Right lobe of liver (tissue), 6 donors: ENCODE data around the gene HM13. TPM values are rescaled to one million over a fixed set of nuclear protein-coding genes. Genes with fewer than 3 reads are reported as not detected.
A peak's percentile ranks its signal among the peaks of the same experiment; 100 is the strongest.

ENCODE experiments used
- ATAC-seq, 4 donors: fragments of 200-7000 bp; cut with Tn5 transposase; one replicate each; pipeline ENCODE4 v1.9.1; 2020; ENCODE audit warnings: mild to moderate bottlenecking in 4 of 4, moderate library complexity in 4 of 4
- DNase-seq, 3 donors: peaks; one replicate each; pipeline ENCODE4 v3.0.0-alpha.2; 2020
- H3K27ac ChIP-seq, 3 donors: fragments of 200-600 bp; one replicate each; pipeline ENCODE4 v1.8.0; 2022
- H3K27me3 ChIP-seq, 2 donors: fragments of 200-600 bp; one replicate each; pipeline ENCODE4 v1.8.0; 2022
- H3K36me3 ChIP-seq, 4 donors: fragments of 200-600 bp; sonication (generic) in 1 of 4; one replicate each; pipeline versions ENCODE4 v1.5.1 to v1.8.0; 2017 to 2022; ENCODE audit warnings: control low read depth in 1 of 4
- H3K4me1 ChIP-seq, 4 donors: fragments of 200-600 bp; sonication (generic) in 1 of 4; one replicate each; pipeline versions ENCODE4 v1.5.1 to v1.8.0; 2017 to 2022; ENCODE audit warnings: control low read depth in 1 of 4
- H3K4me3 ChIP-seq, 3 donors: fragments of 200-600 bp; one replicate each; pipeline ENCODE4 v1.8.0; 2022
- H3K9me3 ChIP-seq, 4 donors: fragments of 200-600 bp; sonication (generic) in 1 of 4; one replicate each; pipeline versions ENCODE4 v1.5.1 to v1.8.0; 2017 to 2022; ENCODE audit warnings: control low read depth in 1 of 4
- CTCF ChIP-seq, 4 donors: fragments of 200-600 bp in 3 of 4; fragments of 450-650 bp in 1 of 4; IDR thresholded peaks; one replicate each; pipeline versions ENCODE4 v1.5.1 to v1.8.0; 2016 to 2022; ENCODE audit warnings: antibody characterized with exemption in 4 of 4, mild to moderate bottlenecking in 2 of 4
- POLR2A ChIP-seq: fragments of 450-650 bp; IDR thresholded peaks from one replicate; pipeline ENCODE4 v1.6.1; 2017; ENCODE audit warnings: antibody characterized with exemption, mild to moderate bottlenecking
- WGBS: methylation state at CpG from one replicate; pipeline ENCODE4 v1.1.6; 2018; ENCODE audit warnings: low coverage, low lambda C conversion rate; ENCODE audit not compliant: insufficient coverage; ENCODE audit errors: missing lambda C conversion rate; 5-methylcytosine and 5-hydroxymethylcytosine counted together
- intact Hi-C, 2 donors: fragments of 100-400 bp; cut with DNase I; formaldehyde crosslinking; loops; one replicate each; pipeline versions ENCODE4 v1.11.2 to v1.14.1; 2022
- total RNA-seq, 6 experiments: library from RNA; depleted of rRNA in 2 of 6; stranded (reverse); fragments of >200 nt in 2 of 6; fragmentation: NEBNext Ultra II Directional in 3 of 6; extraction: Animal tissue kit (Norgen Biotek cat#: 25700) in 3 of 6; gene quantifications; one replicate each; pipeline versions ENCODE4 v1.1.0 to v1.2.4, GENCODE V29; 2016 to 2023
- donor health status: DM: no; HTN: yes; CAD: no.
- donor health status: DM: no; HTN: no; CAD: no.
- donor health status: DM: no; HTN: no; CAD: no.
- donor health status: DM: no; HTN: yes; CAD: no.
- donor health status: DM: no; HTN: yes; CAD: no.

HM13 gene
- total RNA-seq, 6 experiments from 2014 or later, result 78.1 to 141 (median 114) TPM

- H3K4me3 ChIP-seq, result no peak overlapping the region
- H3K27me3 ChIP-seq, result no peaks in the 10 kb centered on the region
- ATAC-seq (no peak), DNase-seq (no peak)
- peaks cover 0 to 6% (median 2%) of the 10 kb centered on the region in 4 donors for H3K4me1 ChIP-seq
- 84% methylated on average over 2 of the region's 2 CpGs for WGBS
- TF ChIP-seq CTCF (IDR thresholded peaks at IDR 0.05) (no peak), POLR2A (no peak)
- no peaks in the 10 kb centered on the region for H3K36me3 ChIP-seq
- H3K27ac ChIP-seq, result no peak overlapping the region
- intact Hi-C loops, result no loop called here
- no peaks in the 10 kb centered on the region for H3K9me3 ChIP-seq
Observed at GRCh38 chr20:31597481-31597855, 83.2 kb downstream of the HM13 start.

GRCh38 chr20:31602431-31602778, 88.2 kb downstream of the HM13 start:
- Histone ChIP-seq H3K4me1 (peaks cover 0 to 27% (median 2%) of the 10 kb centered on the region in 4 donors), H3K27me3 (no peaks in the 10 kb centered on the region), H3K27ac (no peak overlapping the region), H3K36me3 (no peaks in the 10 kb centered on the region), H3K9me3 (no peaks in the 10 kb centered on the region), H3K4me3 (no peak overlapping the region)
- DNase-seq (no peak), ATAC-seq (no peak)
- 75% methylated on average over 4 of the region's 4 CpGs for WGBS
- TF ChIP-seq CTCF (IDR thresholded peaks at IDR 0.05) (no peak), POLR2A (no peak)
- intact Hi-C loops, result no loop called here

- Histone ChIP-seq H3K9me3 (no peaks in the 10 kb centered on the region), H3K4me1 (peaks cover 0 to 32% (median 5%) of the 10 kb centered on the region in 4 donors)
Observed at GRCh38 chr20:31602779-31603441, 88.7 kb downstream of the HM13 start.

GRCh38 chr20:31603822-31604566, 89.8 kb downstream of the HM13 start:
- peak; percentile 62 to 69 (median 65) for ATAC-seq
- TF ChIP-seq CTCF (IDR thresholded peaks at IDR 0.05) (no peak), POLR2A (peak; percentile 86)
- Histone ChIP-seq H3K4me3 (peak overlapping the region; percentile 76 to 96 (median 82)), H3K4me1 (peaks cover 0 to 43% (median 12%) of the 10 kb centered on the region in 4 donors), H3K9me3 (no peaks in the 10 kb centered on the region), H3K36me3 (no peaks in the 10 kb centered on the region), H3K27me3 (no peaks in the 10 kb centered on the region), H3K27ac (peak overlapping the region; percentile 78 to 81 (median 79))
- 19% methylated on average over 26 of the region's 43 CpGs for WGBS
- DNase-seq, result peak; percentile 96 to 98 (median 97)
- intact Hi-C loops, result no loop called here

More at GRCh38 chr20:31602779-31603441, 88.7 kb downstream of the HM13 start:
- Histone ChIP-seq H3K4me3 (no peak overlapping the region), H3K27me3 (no peaks in the 10 kb centered on the region), H3K36me3 (no peaks in the 10 kb centered on the region), H3K27ac (peak overlapping the region in 1 of 3 donors; percentile 32)
- DNase-seq (no peak), ATAC-seq (no peak)
- TF ChIP-seq CTCF (IDR thresholded peaks at IDR 0.05) (no peak), POLR2A (no peak)
- intact Hi-C loops, result no loop called here
- 67% methylated on average over 16 of the region's 17 CpGs for WGBS
